T47D (cell line): ENCODE results near the gene AKT3.
A peak's percentile ranks its signal among the peaks of the same experiment; 100 is the strongest.
"Not testable (repeated sequence)": the region's sequence is repeated elsewhere in the genome, so short reads cannot be mapped to it uniquely, and the experiment has no call there.

Source experiments
- DNase-seq, 2 experiments: peaks; one replicate each; pipeline versions ENCODE4 v3.0.0 to v3.0.0-alpha.2; 2011 to 2012; ENCODE audit warnings: low read depth in 1 of 2, low spot score in 1 of 2
- JUND ChIP-seq: IDR thresholded peaks from 2 replicates; pipeline ENCODE4 v1.6.1; 2012; ENCODE audit warnings: low read depth
- in situ Hi-C: cut with HindIII; loops from 2 replicates; pipeline ENCODE4 v1.10.0; 2016; ENCODE audit warnings: low sequenced_read_pairs, low pct_unique_long_range_greater_than_20kb

AKT3 gene

GRCh38 chr1:243793298-243793697 is 56.7 kb downstream of the AKT3 start:
- in situ Hi-C loops, result no loop called here
- no peak for TF ChIP-seq JUND
- DNase-seq, result no peak

GRCh38 chr1:243792891-243793290 is 57.2 kb downstream of the AKT3 start:
- in situ Hi-C loops, result no loop called here
- DNase-seq, result no peak
- TF ChIP-seq JUND, result no peak

- TF ChIP-seq JUND, result no peak
- DNase-seq, result no peak
- in situ Hi-C loops, result no loop called here
Observed at GRCh38 chr1:243792401-243792800, 57.6 kb downstream of the AKT3 start.

GRCh38 chr1:243791586-243792267 is 58.3 kb downstream of the AKT3 start:
- TF ChIP-seq JUND, result no peak
- in situ Hi-C loops, result no loop called here
- DNase-seq, result no peak

- TF ChIP-seq JUND, result no peak
- no peak for DNase-seq
- in situ Hi-C loops, result no loop called here
Observed at GRCh38 chr1:243790404-243790803, 59.6 kb downstream of the AKT3 start.

GRCh38 chr1:243786531-243786930 is 63.5 kb downstream of the AKT3 start:
- peak in 1 of 2 experiments; percentile 71 for DNase-seq
- TF ChIP-seq JUND, result no peak
- in situ Hi-C loops, result no loop called here

- no peak for TF ChIP-seq JUND
- in situ Hi-C loops, result no loop called here
- no peak for DNase-seq
Observed at GRCh38 chr1:243784506-243784905, 65.5 kb downstream of the AKT3 start.

GRCh38 chr1:243783714-243784113 is 66.3 kb downstream of the AKT3 start:
- TF ChIP-seq JUND, result no peak
- in situ Hi-C loops, result no loop called here
- DNase-seq, result no peak

- in situ Hi-C loops, DNase-seq: not testable (repeated sequence)
Observed at GRCh38 chr1:243772361-243773050, 77.5 kb downstream of the AKT3 start.

GRCh38 chr1:243770860-243771259 is 79.2 kb downstream of the AKT3 start:
- no peak for DNase-seq
- no peak for TF ChIP-seq JUND
- in situ Hi-C loops, result no loop called here

GRCh38 chr1:243765676-243766075 is 84.4 kb downstream of the AKT3 start:
- TF ChIP-seq JUND, result no peak

GRCh38 chr1:243763806-243764205 is 86.2 kb downstream of the AKT3 start:
- in situ Hi-C loops, result no loop called here
- no peak for TF ChIP-seq JUND
- DNase-seq, result no peak

More at GRCh38 chr1:243765676-243766075, 84.4 kb downstream of the AKT3 start:
- no peak for DNase-seq
- in situ Hi-C loops, result no loop called here

- DNase-seq, result no peak
- in situ Hi-C loops, result no loop called here
- no peak for TF ChIP-seq JUND
Observed at GRCh38 chr1:243758647-243759046, 91.4 kb downstream of the AKT3 start.

- in situ Hi-C loops, result no loop called here
- no peak for TF ChIP-seq JUND
- no peak for DNase-seq
Observed at GRCh38 chr1:243756529-243756928, 93.5 kb downstream of the AKT3 start.
